ENCODE results near the gene PDE9A. TPM values are rescaled to one million over a fixed set of nuclear protein-coding genes. Genes with fewer than 3 reads are reported as not detected.

The PDE9A gene
- total RNA-seq, 1 donor from 2014 or later, result 12.3 TPM

DNA sequence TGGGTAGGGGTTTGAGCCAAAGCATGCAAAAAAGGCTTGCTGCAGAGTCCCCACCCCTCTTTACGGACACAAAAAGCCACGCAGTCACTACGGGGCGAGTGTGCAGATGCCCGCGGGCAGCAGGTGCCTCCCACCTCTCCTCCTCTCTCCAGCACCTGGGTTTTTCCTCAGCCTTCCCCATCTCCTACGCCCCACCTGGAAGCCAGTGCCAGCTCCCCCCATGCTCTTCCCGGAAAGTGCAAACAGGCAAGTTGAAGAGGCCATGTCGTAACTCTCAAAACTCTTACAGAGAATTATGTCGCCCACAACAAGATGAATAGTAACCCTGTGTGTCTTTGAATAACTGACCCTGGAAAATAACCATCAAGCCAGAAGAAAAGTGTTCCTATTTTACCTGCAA is 82.5 kb downstream of the PDE9A start:
- Mint-ChIP-seq H3K36me3 (ENCODE audit: unreplicated experiment) (peaks cover 21% of the 10 kb centered on the region), H3K4me3 (ENCODE audit: unreplicated experiment) (no peak overlapping the region), H3K27ac (ENCODE audit: unreplicated experiment) (no peak overlapping the region), H3K27me3 (ENCODE audit: unreplicated experiment) (peaks cover 2% of the 10 kb centered on the region), H3K9me3 (ENCODE audit: unreplicated experiment) (no peaks in the 10 kb centered on the region), H3K4me1 (ENCODE audit: unreplicated experiment) (peaks cover 9% of the 10 kb centered on the region)
- TF ChIP-seq, protein P1, sequence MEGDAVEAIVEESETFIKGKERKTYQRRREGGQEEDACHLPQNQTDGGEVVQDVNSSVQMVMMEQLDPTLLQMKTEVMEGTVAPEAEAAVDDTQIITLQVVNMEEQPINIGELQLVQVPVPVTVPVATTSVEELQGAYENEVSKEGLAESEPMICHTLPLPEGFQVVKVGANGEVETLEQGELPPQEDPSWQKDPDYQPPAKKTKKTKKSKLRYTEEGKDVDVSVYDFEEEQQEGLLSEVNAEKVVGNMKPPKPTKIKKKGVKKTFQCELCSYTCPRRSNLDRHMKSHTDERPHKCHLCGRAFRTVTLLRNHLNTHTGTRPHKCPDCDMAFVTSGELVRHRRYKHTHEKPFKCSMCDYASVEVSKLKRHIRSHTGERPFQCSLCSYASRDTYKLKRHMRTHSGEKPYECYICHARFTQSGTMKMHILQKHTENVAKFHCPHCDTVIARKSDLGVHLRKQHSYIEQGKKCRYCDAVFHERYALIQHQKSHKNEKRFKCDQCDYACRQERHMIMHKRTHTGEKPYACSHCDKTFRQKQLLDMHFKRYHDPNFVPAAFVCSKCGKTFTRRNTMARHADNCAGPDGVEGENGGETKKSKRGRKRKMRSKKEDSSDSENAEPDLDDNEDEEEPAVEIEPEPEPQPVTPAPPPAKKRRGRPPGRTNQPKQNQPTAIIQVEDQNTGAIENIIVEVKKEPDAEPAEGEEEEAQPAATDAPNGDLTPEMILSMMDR (IDR thresholded peaks at IDR 0.05), result no peak
- DNase-seq (ENCODE audit: extremely low spot score, unreplicated experiment), result no peak

DNA sequence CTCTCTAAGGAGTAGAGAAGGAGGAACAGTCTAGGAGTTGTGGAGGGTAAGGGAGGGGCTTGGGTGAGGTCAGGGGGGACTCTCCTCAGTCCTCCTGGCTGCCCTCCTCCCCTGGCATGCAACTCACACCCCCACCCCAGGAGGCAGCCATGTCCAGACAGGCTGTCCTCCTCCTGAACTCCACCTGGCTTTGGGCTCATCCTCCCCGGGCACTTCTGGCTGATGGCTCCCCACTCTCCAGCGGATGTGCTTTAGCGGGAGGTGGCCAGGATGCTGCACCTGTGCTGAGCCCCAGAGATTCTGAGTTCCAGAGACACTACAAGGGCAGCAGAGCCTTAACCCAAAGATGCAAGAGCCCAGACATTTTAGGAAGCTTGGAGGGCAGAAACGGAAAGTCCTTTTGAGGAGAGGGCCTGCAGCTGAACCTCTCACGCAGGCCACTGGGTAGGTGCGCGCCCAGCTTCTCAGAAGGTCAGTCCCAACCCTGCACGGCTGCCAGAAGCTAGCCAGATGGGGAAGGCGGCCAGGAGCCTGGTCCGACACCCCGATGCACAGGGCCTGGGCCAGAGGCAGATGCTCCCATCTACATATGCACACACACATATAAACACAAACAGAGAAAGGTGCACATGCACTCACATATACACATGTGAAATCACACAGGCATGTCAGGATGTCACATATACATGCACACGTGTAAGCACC is 83.4 kb downstream of the PDE9A start:
- peaks cover 2% of the 10 kb centered on the region for H3K27me3 Mint-ChIP-seq (ENCODE audit: unreplicated experiment)
- H3K4me1 Mint-ChIP-seq (ENCODE audit: unreplicated experiment), result peaks cover 7% of the 10 kb centered on the region
- H3K27ac Mint-ChIP-seq (ENCODE audit: unreplicated experiment), result no peak overlapping the region
- peaks cover 21% of the 10 kb centered on the region for H3K36me3 Mint-ChIP-seq (ENCODE audit: unreplicated experiment)
- H3K9me3 Mint-ChIP-seq (ENCODE audit: unreplicated experiment), result no peaks in the 10 kb centered on the region
- no peak overlapping the region for H3K4me3 Mint-ChIP-seq (ENCODE audit: unreplicated experiment)
- no peak for DNase-seq (ENCODE audit: extremely low spot score, unreplicated experiment)
- TF ChIP-seq, protein P1 (IDR thresholded peaks at IDR 0.05), result no peak

DNA sequence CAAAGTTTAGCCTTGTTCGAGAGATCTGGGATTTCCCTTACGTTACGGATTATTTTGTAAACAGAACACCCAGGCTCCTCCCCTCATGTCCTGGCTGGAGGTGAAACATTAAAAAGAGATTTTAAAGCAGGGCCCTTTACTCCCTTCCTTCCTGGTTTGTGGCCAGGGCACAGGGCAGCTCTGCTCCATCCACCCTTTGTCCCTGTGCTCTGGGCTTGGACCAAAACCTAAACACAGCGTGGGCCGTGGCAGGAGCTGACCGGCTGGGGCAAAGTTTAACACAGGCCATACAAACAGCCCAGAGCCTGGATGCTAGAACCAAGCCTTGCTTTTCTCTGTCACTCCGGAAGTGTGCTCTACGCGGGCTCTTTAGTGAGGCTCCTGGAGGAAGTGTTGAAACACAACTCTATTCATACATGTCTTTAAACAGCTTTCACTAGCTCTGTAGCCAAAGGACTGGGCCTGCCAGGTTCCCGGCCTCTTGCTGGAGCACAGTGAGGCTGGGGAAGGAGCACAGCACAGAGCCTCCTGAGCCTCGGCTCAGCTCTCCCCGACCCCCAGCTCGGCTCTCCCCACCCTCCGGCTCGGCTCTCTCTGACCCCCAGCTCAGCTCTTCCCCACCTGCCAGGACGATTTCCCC is 84.7 kb downstream of the PDE9A start:
- H3K4me3 Mint-ChIP-seq (ENCODE audit: unreplicated experiment), result no peak overlapping the region
- DNase-seq (ENCODE audit: extremely low spot score, unreplicated experiment), result no peak
- TF ChIP-seq, protein P1 (IDR thresholded peaks at IDR 0.05), result no peak
- H3K9me3 Mint-ChIP-seq (ENCODE audit: unreplicated experiment), result no peaks in the 10 kb centered on the region
- no peak overlapping the region for H3K27ac Mint-ChIP-seq (ENCODE audit: unreplicated experiment)
- H3K4me1 Mint-ChIP-seq (ENCODE audit: unreplicated experiment), result peaks cover 7% of the 10 kb centered on the region
- H3K27me3 Mint-ChIP-seq (ENCODE audit: unreplicated experiment), result peaks cover 2% of the 10 kb centered on the region
- peaks cover 15% of the 10 kb centered on the region for H3K36me3 Mint-ChIP-seq (ENCODE audit: unreplicated experiment)

DNA sequence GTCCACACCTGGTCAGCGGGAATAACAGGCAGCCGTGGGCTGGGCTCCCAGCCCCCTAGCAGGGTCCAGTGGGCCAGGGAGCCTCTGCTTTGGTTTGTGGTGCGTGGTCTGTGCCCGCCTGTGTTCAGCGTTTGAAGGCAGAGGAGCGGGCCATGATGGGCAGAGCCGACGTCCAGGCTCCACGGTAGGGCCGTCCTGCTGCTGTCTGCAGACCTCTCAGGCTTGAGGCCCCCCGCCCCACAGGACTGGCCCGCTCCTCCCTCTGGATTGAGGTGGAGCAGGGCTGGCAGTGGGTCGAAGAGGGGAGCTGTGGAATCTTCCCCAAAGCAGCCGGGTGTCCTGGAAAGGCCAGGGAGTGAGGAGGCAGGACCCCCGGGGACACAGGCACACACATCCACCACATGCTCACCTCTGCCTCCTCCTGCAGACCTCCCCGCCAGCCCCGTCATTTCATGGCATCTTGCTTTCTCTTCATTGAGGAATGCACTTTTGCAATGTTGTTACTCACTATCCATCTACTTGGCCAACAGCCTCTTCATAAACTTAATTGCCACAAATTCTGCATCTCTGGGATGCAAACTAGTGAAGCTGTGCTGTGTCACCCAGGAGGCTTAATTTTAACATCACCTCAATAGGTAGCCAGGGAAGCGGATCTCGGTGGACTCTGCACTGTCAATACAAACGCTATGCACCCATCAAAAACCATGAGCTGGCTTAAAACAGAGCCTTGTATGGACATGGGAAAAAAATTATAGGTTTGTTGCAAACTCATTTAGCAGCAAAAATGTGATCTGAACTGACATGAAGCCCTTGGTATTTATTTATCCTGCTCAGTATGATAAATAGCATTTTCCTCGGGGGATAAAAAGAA is 85.9 kb downstream of the PDE9A start:
- Mint-ChIP-seq H3K27ac (ENCODE audit: unreplicated experiment) (no peak overlapping the region), H3K4me1 (ENCODE audit: unreplicated experiment) (peaks cover 7% of the 10 kb centered on the region), H3K9me3 (ENCODE audit: unreplicated experiment) (no peaks in the 10 kb centered on the region), H3K36me3 (ENCODE audit: unreplicated experiment) (peaks cover 8% of the 10 kb centered on the region), H3K27me3 (ENCODE audit: unreplicated experiment) (peaks cover 5% of the 10 kb centered on the region), H3K4me3 (ENCODE audit: unreplicated experiment) (no peak overlapping the region)
- TF ChIP-seq, protein P1 (IDR thresholded peaks at IDR 0.05), result no peak
- no peak for DNase-seq (ENCODE audit: extremely low spot score, unreplicated experiment)
